ENCODE measurements around the gene GREM2.

- no peak for TF ChIP-seq CTCF (IDR thresholded peaks at IDR 0.05 in 8 of 11, conservative IDR thresholded peaks at IDR 0.05 in 3 of 11)
- TF ChIP-seq POLR2AphosphoS5 (IDR thresholded peaks at IDR 0.05), result no peak
- no peak for TF ChIP-seq POLR2A (IDR thresholded peaks at IDR 0.05)
Measured at GRCh38 chr1:240503558-240503957, 108.4 kb downstream of the GREM2 start.
